ENCODE data around the gene FOXJ2.

GRCh38 chr12:8076366-8076765 lies 43.9 kb downstream of the FOXJ2 start:
- TF ChIP-seq CTCF (conservative IDR thresholded peaks at IDR 0.05; ENCODE audit: low read depth, low read length), result no peak
- no peak for TF ChIP-seq EZH2 (IDR thresholded peaks at IDR 0.05; ENCODE audit: borderline replicate concordance, low read depth, low read length, poor library complexity, severe bottlenecking)
